H9 (cell line): Measurements from ENCODE around the gene OR2A5. TPM values are rescaled to one million over a fixed set of nuclear protein-coding genes. Genes with fewer than 3 reads are reported as not detected.

Experiments used
- DNase-seq: peaks from one replicate; pipeline ENCODE4 v3.0.0-alpha.2; 2017
- H2AFZ ChIP-seq: one replicate; pipeline ENCODE4 v1.6.1; 2013; ENCODE audit warnings: mild to moderate bottlenecking, low read length, control low read depth, moderate library complexity
- H2AK5ac ChIP-seq: 2 replicates; pipeline ENCODE4 v1.6.1; 2013; ENCODE audit warnings: low read length, control low read depth, mixed read lengths; ENCODE audit not compliant: insufficient read length
- H2BK120ac ChIP-seq: one replicate; pipeline ENCODE4 v1.6.1; 2013; ENCODE audit warnings: low read depth, mild to moderate bottlenecking, low read length, control low read depth, inconsistent platforms; ENCODE audit not compliant: poor library complexity, severe bottlenecking
- H2BK12ac ChIP-seq: 2 replicates; pipeline ENCODE4 v1.6.1; 2013; ENCODE audit warnings: low read length, control low read depth, mixed read lengths, low read depth; ENCODE audit not compliant: insufficient read length
- H2BK15ac ChIP-seq: 2 replicates; pipeline ENCODE4 v1.6.1; 2013; ENCODE audit warnings: low read depth, low read length, control low read depth
- H2BK20ac ChIP-seq: one replicate; pipeline ENCODE4 v1.6.1; 2013; ENCODE audit warnings: low read depth, mild to moderate bottlenecking, low read length, control low read depth, inconsistent platforms; ENCODE audit not compliant: poor library complexity, severe bottlenecking
- H2BK5ac ChIP-seq: 2 replicates; pipeline ENCODE4 v1.6.1; 2013; ENCODE audit warnings: low read length, control low read depth, mixed read lengths; ENCODE audit not compliant: insufficient read length
- H3K14ac ChIP-seq: 2 replicates; pipeline ENCODE4 v1.6.1; 2013; ENCODE audit warnings: low read length, control low read depth; ENCODE audit not compliant: insufficient read depth
- H3K18ac ChIP-seq: 2 replicates; pipeline ENCODE4 v1.6.1; 2013; ENCODE audit warnings: low read depth, mild to moderate bottlenecking, mixed read lengths, low read length, control low read depth; ENCODE audit not compliant: insufficient read length
- H3K23ac ChIP-seq: 2 replicates; pipeline ENCODE4 v1.6.1; 2013; ENCODE audit warnings: low read length, control low read depth, mixed read lengths, low read depth; ENCODE audit not compliant: insufficient read length
- H3K23me2 ChIP-seq: 2 replicates; pipeline ENCODE4 v1.6.1; 2013; ENCODE audit warnings: low read depth, mild to moderate bottlenecking, mixed read lengths, low read length, control low read depth; ENCODE audit not compliant: insufficient read length, poor library complexity, severe bottlenecking
- H3K27ac ChIP-seq: 2 replicates; pipeline ENCODE4 v1.5.1; 2013; ENCODE audit warnings: low read length, control low read depth, mixed read lengths, low read depth; ENCODE audit not compliant: insufficient read length
- H3K27me3 ChIP-seq: 2 replicates; pipeline ENCODE4 v1.6.1; 2013; ENCODE audit warnings: low read length, control low read depth, inconsistent platforms; ENCODE audit not compliant: insufficient read depth
- H3K4ac ChIP-seq: 2 replicates; pipeline ENCODE4 v1.6.1; 2013; ENCODE audit warnings: low read depth, mild to moderate bottlenecking, control low read depth, inconsistent platforms, low read length, moderate library complexity
- H3K4me1 ChIP-seq: 2 replicates; pipeline ENCODE4 v1.6.1; 2013; ENCODE audit warnings: low read length, control low read depth, inconsistent platforms; ENCODE audit not compliant: insufficient read depth
- H3K4me2 ChIP-seq: 2 replicates; pipeline ENCODE4 v1.6.1; 2013; ENCODE audit warnings: low read length, control low read depth, mixed read lengths; ENCODE audit not compliant: insufficient read length, insufficient read depth
- H3K56ac ChIP-seq: 2 replicates; pipeline ENCODE4 v1.6.1; 2013; ENCODE audit warnings: low read depth, mild to moderate bottlenecking, mixed read lengths, low read length, control low read depth; ENCODE audit not compliant: insufficient read length
- H3K79me1 ChIP-seq: 2 replicates; pipeline ENCODE4 v1.6.1; 2013; ENCODE audit warnings: low read depth, mild to moderate bottlenecking, moderate library complexity, low read length, control low read depth, inconsistent platforms; ENCODE audit not compliant: insufficient read depth, poor library complexity, severe bottlenecking
- H3K79me2 ChIP-seq: 2 replicates; pipeline ENCODE4 v1.6.1; 2013; ENCODE audit warnings: low read length, control low read depth, inconsistent platforms; ENCODE audit not compliant: insufficient read depth
- H3K9ac ChIP-seq: 2 replicates; pipeline ENCODE4 v1.6.1; 2013; ENCODE audit warnings: low read length, control low read depth, mixed read lengths; ENCODE audit not compliant: insufficient read length; ENCODE audit errors: extremely low read depth
- H3K9me3 ChIP-seq: one replicate; pipeline ENCODE4 v1.6.1; 2013; ENCODE audit warnings: low read depth, low read length, inconsistent platforms; ENCODE audit not compliant: control insufficient read depth
- H3T11ph ChIP-seq: one replicate; pipeline ENCODE4 v1.6.1; 2013; ENCODE audit warnings: mild to moderate bottlenecking, low read length, control low read depth, inconsistent platforms
- H4K20me1 ChIP-seq: one replicate; pipeline ENCODE4 v1.6.1; 2013; ENCODE audit not compliant: control insufficient read depth, insufficient read length, insufficient read depth
- H4K5ac ChIP-seq: 2 replicates; pipeline ENCODE4 v1.6.1; 2013; ENCODE audit warnings: low read depth, mild to moderate bottlenecking, mixed read lengths, low read length, control low read depth; ENCODE audit not compliant: insufficient read length
- H4K8ac ChIP-seq: replicated peaks from 2 replicates; pipeline ENCODE4 v1.6.1; 2013; ENCODE audit warnings: low read length, control low read depth, mixed read lengths, low read depth; ENCODE audit not compliant: insufficient read length
- H4K91ac ChIP-seq: 2 replicates; pipeline ENCODE4 v1.6.1; 2013; ENCODE audit warnings: low read depth, mild to moderate bottlenecking, moderate library complexity, mixed read lengths, low read length, control low read depth; ENCODE audit not compliant: insufficient read length
- H3K27ac Mint-ChIP-seq, 3 experiments: 2 replicates in 2 of 3; 3 replicates in 1 of 3; pipeline ENCODE4 v1.8.0; 2020 to 2021; ENCODE audit warnings: mixed read lengths in 3 of 3, mild to moderate bottlenecking in 1 of 3, moderate library complexity in 1 of 3
- H3K27me3 Mint-ChIP-seq: 2 replicates; pipeline ENCODE4 v1.8.0; 2021; ENCODE audit warnings: low read depth, mild to moderate bottlenecking, moderate library complexity, mixed read lengths
- H3K36me3 Mint-ChIP-seq, 3 experiments: 2 replicates in 2 of 3; 3 replicates in 1 of 3; pipeline ENCODE4 v1.8.0; 2020 to 2021; ENCODE audit warnings: low read depth in 3 of 3, mixed read lengths in 3 of 3; ENCODE audit not compliant: insufficient read depth in 1 of 3
- H3K4me1 Mint-ChIP-seq, 2 experiments: 2 replicates each; pipeline ENCODE4 v1.8.0; 2020; ENCODE audit warnings: mixed read lengths in 2 of 2
- H3K4me3 Mint-ChIP-seq, 2 experiments: 2 replicates in 1 of 2; 3 replicates in 1 of 2; pipeline ENCODE4 v1.8.0; 2020 to 2021; ENCODE audit warnings: mild to moderate bottlenecking in 2 of 2, mixed read lengths in 2 of 2, moderate library complexity in 1 of 2
- H3K9me3 Mint-ChIP-seq, 2 experiments: 2 replicates in 1 of 2; 3 replicates in 1 of 2; pipeline ENCODE4 v1.8.0; 2020; ENCODE audit warnings: mild to moderate bottlenecking in 2 of 2, mixed read lengths in 2 of 2, moderate library complexity in 1 of 2
- WGBS: extraction: QIAGEN DNeasy Blood & Tissue Kit; methylation state at CpG from one replicate; pipeline ENCODE4 v1.1.7; 2013; ENCODE audit warnings: missing lambda C conversion rate, low lambda C conversion rate, mixed read lengths; ENCODE audit not compliant: insufficient read length; ENCODE audit errors: extremely low coverage; 5-methylcytosine and 5-hydroxymethylcytosine counted together
- total RNA-seq: library from RNA; stranded (reverse); gene quantifications from 2 replicates; pipeline ENCODE4 v1.2.1, GENCODE V29; 2021
- TF ChIP-seq, protein P1 (sequence below): fragments of 200-600 bp; sonication (generic); conservative IDR thresholded peaks from 3 replicates; pipeline ENCODE4 v1.8.0; 2021; ENCODE audit warnings: antibody characterized with exemption, mild to moderate bottlenecking

OR2A5 gene
- total RNA-seq, 1 experiment from 2014 or later, result not detected

DNA sequence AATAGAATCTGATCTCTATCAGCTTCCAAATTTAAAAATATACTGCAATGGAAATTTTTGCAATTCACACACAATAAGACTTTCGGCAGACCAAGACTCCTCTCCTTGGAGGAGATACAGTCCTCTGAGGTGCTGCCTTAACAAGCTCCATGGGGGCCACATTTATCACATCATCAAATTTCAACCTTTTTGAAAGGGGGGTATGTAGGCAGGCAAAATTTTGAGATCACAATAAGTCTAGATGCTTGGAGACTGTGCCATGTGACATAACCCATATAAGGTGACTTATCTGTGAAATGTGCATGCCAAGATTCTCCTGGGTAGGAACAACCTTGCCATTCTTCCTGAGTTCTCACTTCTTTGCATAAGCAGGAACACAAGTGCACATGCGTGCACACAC lies 37.2 kb downstream of the OR2A5 start, which contains the start of gene OR2A12:
Gene OR2A12 (plus strand): TSS at position 301 of the 400 bp plus-strand sequence. CDS start 8,830 bp downstream, outside the sequence.
- H2AFZ ChIP-seq, result no peak within 1 kb of the TSS
- H3K14ac ChIP-seq, result no peak within 1 kb of the TSS
- H3K27ac ChIP-seq, result no peak within 1 kb of the TSS
- no peaks in the 10 kb centered on the region for H4K20me1 ChIP-seq
- H2BK20ac ChIP-seq, result no peak within 1 kb of the TSS
- H3K79me1 ChIP-seq, result no peaks in the 10 kb centered on the region
- H3T11ph ChIP-seq, result no peak within 1 kb of the TSS
- no peak within 1 kb of the TSS for H4K91ac ChIP-seq
- Mint-ChIP-seq H3K27me3 (no peaks in the 10 kb centered on the region), H3K36me3 (no peaks in the 10 kb centered on the region; a peak in 1 of 7 replicates), H3K4me1 (peaks cover 2 to 3% of the 10 kb centered on the region in 2 experiments; a peak in 2 of 4 replicates), H3K27ac (no peak within 1 kb of the TSS), H3K9me3 (peaks cover 0 to 6% of the 10 kb centered on the region in 2 experiments; a peak in 1 of 5 replicates), H3K4me3 (no peak within 1 kb of the TSS)
- H3K4ac ChIP-seq, result no peak within 1 kb of the TSS
- DNase-seq, result no peak
- no CpG with 5 or more reads among the region's 2 CpGs for WGBS
- H4K5ac ChIP-seq, result no peak within 1 kb of the TSS
- H4K8ac ChIP-seq, result no peak within 1 kb of the TSS
- no peaks in the 10 kb centered on the region for H3K9me3 ChIP-seq
- no peaks in the 10 kb centered on the region for H3K27me3 ChIP-seq
- TF ChIP-seq, protein P1, sequence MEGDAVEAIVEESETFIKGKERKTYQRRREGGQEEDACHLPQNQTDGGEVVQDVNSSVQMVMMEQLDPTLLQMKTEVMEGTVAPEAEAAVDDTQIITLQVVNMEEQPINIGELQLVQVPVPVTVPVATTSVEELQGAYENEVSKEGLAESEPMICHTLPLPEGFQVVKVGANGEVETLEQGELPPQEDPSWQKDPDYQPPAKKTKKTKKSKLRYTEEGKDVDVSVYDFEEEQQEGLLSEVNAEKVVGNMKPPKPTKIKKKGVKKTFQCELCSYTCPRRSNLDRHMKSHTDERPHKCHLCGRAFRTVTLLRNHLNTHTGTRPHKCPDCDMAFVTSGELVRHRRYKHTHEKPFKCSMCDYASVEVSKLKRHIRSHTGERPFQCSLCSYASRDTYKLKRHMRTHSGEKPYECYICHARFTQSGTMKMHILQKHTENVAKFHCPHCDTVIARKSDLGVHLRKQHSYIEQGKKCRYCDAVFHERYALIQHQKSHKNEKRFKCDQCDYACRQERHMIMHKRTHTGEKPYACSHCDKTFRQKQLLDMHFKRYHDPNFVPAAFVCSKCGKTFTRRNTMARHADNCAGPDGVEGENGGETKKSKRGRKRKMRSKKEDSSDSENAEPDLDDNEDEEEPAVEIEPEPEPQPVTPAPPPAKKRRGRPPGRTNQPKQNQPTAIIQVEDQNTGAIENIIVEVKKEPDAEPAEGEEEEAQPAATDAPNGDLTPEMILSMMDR, result no peak
- H3K23ac ChIP-seq, result no peak within 1 kb of the TSS
- no peaks in the 10 kb centered on the region for H3K79me2 ChIP-seq
- no peak within 1 kb of the TSS for H2AK5ac ChIP-seq
- H3K4me1 ChIP-seq, result no peaks in the 10 kb centered on the region
- H2BK5ac ChIP-seq, result no peak within 1 kb of the TSS
- H3K9ac ChIP-seq, result no peak within 1 kb of the TSS
- H2BK15ac ChIP-seq, result no peak within 1 kb of the TSS
- no peak within 1 kb of the TSS for H3K56ac ChIP-seq
- no peak within 1 kb of the TSS for H2BK120ac ChIP-seq
- no peak within 1 kb of the TSS for H3K4me2 ChIP-seq
- H3K23me2 ChIP-seq, result peaks cover 2% of the 10 kb centered on the region
- H3K18ac ChIP-seq, result no peak within 1 kb of the TSS
- no peak within 1 kb of the TSS for H2BK12ac ChIP-seq
